ENCODE data around the gene CFB.

CFB gene

DNA sequence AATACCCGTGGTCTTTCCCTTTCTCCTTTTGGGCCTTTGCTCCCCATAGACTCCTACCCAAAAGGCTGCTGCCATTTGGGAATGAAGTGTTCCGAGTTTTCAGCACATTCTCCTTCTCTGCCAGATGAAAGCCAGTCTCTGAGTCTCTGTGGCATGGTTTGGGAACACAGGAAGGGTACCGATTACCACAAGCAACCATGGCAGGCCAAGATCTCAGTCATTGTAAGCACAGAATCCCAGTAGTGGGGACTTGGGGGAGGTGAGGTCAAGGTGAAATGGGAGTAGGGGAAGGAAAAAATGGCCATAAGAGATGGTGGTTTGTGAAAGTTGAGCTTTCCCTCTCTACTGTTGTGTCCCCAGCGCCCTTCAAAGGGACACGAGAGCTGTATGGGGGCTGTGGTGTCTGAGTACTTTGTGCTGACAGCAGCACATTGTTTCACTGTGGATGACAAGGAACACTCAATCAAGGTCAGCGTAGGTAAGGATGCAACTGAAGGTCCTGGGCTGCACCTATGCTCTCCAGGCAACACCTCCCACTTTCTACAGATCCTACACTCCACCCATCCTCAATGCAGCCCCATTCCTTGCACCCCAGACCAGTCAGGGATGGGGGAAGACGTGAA, 4.1 kb downstream of the CFB start:
- no peak for DNase-seq

DNA sequence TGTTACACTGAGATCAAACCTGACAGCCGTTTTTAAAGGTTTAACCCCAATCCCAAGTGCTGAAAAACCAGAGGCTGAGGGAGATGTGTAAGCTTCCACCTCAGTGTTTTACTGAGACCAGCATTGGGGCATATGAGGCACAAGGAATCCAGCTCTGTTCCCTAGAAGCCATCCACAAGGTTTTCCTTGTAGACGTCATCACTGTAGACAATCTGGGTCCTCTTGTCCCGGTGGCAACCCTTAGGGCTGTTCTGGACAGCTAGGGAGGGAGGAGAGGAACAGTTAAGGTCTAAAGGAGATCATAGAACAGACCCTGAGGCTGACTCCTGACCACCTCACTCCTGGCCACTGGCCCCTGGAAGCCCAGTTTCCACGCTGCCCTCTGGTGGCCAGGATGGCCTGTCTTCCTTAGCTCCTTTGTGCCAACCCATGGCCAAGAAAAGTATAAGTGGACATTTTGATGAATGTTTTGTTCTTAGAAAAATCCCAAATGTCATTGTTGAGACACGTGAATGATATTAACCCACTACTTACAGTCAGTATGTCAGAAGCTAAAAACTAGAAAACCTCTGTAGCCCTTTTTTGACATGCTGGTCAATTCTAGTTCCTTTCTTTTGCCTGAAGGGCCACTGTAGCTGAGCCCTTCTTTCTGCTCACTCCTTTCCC, 6.4 kb downstream of the CFB start:
- peak; percentile 12 for DNase-seq

DNA sequence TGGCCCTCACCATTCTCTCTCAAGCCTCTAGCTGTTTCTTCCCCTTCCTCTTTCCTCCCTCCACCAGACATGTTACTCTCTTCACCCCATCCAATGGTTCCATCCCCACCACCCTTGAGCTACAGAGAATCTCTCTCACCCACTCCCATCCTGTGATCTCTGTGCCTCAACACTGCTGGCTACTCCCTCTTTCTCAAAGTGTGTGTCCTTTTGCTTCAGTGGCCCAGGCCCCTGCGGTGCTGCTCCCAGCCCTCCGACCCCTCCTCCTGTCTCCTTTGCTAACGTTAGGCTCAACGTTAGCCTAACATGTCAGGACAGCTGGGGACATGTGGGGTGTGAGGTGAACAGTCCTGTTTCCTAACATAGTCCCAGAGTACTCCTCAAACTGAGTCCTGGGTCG, 7.0 kb downstream of the CFB start:
- no peak for DNase-seq

DNA sequence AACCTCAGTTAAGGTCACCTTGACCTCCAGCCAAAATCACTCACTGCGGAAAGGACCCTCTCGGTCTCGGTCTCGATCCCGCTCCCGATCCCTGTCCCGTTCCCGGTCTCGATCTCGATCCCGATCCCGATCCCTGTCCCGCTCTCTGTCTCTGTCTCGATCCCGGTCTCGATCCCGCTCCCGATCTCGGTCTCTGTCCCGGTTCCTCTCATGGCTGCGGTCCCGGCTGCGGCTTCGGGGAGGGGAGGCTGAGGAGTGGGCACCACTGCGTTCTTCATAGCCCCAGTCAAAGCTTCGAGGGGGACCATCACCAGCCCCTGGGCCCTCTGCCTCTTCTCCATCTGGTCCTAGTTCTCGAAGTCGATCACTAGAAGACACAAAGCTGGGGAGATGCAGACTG, 8.6 kb downstream of the CFB start:
- no peak for DNase-seq

DNA sequence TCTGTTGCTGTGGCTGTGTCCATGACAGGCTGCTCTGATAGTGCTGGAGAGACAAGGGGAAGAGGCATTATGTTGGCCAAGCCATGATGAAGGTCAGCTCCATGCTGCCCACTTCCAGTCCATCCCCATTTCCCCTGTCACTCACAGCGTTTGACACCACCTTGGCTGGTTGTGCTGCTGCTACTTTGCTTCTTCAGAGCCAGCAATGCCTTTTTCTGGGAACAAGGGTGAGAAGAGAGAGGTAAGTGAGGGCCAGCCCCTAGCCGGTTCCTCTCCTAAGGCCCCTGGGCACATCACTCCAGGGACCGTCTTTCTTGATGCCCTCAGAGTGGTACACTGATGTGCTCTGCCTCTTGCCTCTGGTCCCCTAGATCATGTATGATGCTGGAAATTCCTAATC, 10.9 kb downstream of the CFB start:
- DNase-seq = no peak

GRCh38 chr6:31958412-31958740, 12.5 kb downstream of the CFB start:
- no peak for DNase-seq

- peak; percentile 95 for DNase-seq
Observed at GRCh38 chr6:31958741-31959739, 13.1 kb downstream of the CFB start, which contains the start of the genes NELFE and SKIC2. NELFE (minus strand) TSS chr6:31958971; CDS start chr6:31958446, 525 bp downstream. SKIC2 (plus strand) TSS chr6:31959175; CDS start chr6:31959193, 18 bp downstream.

- no peak for DNase-seq
Observed at GRCh38 chr6:31961616-31962015, 15.7 kb downstream of the CFB start.

DNA sequence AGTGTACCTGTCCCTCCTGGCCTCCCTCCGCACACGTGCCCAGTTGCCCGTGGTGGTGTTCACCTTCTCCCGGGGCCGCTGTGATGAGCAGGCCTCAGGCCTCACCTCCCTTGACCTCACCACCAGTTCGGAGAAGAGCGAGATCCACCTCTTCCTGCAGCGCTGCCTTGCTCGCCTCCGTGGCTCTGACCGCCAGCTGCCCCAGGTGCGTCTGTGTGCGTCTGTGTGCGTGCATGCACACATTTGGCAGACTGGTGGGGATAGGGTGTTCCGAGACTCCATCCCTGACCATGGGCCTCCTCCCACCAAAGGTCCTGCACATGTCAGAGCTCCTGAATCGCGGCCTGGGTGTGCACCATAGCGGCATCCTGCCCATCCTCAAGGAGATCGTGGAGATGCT, 18.0 kb downstream of the CFB start:
- no peak for DNase-seq

DNA sequence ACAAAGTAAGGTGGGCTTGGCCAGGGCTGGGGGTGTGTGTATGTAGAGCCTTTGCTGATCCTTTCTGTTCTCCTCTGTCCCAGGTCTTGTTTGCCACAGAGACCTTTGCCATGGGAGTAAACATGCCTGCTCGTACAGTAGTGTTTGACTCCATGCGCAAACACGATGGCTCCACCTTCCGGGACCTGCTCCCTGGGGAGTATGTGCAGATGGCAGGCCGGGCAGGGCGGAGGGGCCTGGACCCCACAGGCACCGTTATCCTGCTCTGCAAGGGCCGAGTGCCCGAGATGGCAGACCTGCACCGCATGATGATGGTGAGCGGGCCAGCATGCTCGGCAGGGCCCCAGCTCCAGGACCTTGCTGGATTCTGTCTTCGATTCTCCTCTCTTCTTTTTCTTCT, 19.8 kb downstream of the CFB start:
- DNase-seq = no peak

DNA sequence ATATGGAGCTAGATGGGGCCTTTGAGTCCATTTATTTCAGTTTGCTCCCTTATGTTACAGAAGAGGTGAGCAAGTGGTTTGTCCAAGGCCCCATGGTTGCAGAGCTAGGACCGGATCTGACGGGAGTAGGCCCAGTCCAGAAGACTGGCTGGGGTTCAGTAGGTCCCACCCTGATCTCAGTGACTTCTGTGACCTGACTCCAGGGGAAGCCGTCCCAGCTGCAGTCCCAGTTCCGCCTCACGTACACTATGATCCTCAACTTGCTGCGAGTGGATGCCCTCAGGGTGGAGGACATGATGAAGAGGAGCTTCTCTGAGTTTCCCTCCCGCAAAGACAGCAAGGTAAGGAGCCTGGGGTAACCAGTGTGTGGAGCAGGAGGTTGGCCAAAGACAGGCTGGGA, 20.6 kb downstream of the CFB start:
- no peak for DNase-seq

GRCh38 chr6:31966997-31967925, 21.4 kb downstream of the CFB start:
- no peak for DNase-seq

DNA sequence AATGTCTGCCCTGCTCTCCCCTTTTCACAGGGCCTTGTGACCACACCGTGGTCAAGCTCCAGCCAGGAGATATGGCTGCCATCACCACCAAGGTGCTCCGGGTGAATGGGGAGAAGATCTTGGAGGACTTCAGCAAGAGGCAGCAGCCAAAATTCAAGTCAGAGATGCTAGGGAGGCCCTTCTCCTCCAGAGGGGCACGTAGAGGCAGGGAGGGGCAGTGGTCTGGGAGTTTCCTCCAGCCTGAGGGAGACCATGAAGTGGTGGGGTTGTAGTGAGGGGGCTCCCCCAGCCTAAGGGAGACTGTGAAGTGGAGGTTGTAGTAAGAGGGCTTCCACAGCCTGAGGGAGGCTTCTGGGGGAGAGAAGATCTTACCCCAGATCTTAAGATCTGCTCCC, 22.0 kb downstream of the CFB start:
- no peak for DNase-seq

GRCh38 chr6:31968326-31968725, 22.4 kb downstream of the CFB start:
- DNase-seq = no peak

GRCh38 chr6:31968791-31969711, 23.2 kb downstream of the CFB start:
- no peak for DNase-seq

- no peak for DNase-seq
Observed at GRCh38 chr6:31969712-31970603, 24.1 kb downstream of the CFB start.

- no peak for DNase-seq
Observed at GRCh38 chr6:31970604-31971271, 24.8 kb downstream of the CFB start.

GRCh38 chr6:31971279-31971992, 25.5 kb downstream of the CFB start:
- DNase-seq = no peak

Measured in amniotic stem cell (primary cell).